ENCODE data around the gene KRTAP10-8.
"Not testable (repeated sequence)": the region's sequence is repeated elsewhere in the genome, so short reads cannot be mapped to it uniquely, and the experiment has no call there.

KRTAP10-8 gene

GRCh38 chr21:44578371-44579055 lies 33.4 kb upstream of the KRTAP10-8 start:
- Histone ChIP-seq H3K4me3 (ENCODE audit: low read length) (no peak overlapping the region), H3F3A (ENCODE audit: control insufficient read depth, insufficient read depth) (no peaks in the 10 kb centered on the region), H3K27ac (ENCODE audit: low read depth, low read length) (no peak overlapping the region), H3K9me2 (replicated peaks; ENCODE audit: control insufficient read depth, low read length) (no peaks in the 10 kb centered on the region), H4K20me1 (ENCODE audit: control insufficient read depth, insufficient read depth, low read depth, low read length) (no peaks in the 10 kb centered on the region), H3K27me3 (ENCODE audit: control insufficient read depth, low read length) (no peaks in the 10 kb centered on the region), H3K4me1 (ENCODE audit: control insufficient read depth, low read length) (no peaks in the 10 kb centered on the region), H3K9me3 (ENCODE audit: control insufficient read depth, insufficient read depth, low read length) (peaks cover 13% of the 10 kb centered on the region; the same call in 1 of the 2 replicates), H3K79me2 (ENCODE audit: control insufficient read depth, low read length) (no peaks in the 10 kb centered on the region), H3K36me3 (ENCODE audit: control insufficient read depth, low read length) (no peaks in the 10 kb centered on the region), H3K4me2 (ENCODE audit: low read length) (no peak overlapping the region)
- TF ChIP-seq EZH2phosphoT487 (IDR thresholded peaks at IDR 0.05; ENCODE audit: borderline replicate concordance, low read length): no peak
- no peak for TF ChIP-seq CTCF (IDR thresholded peaks at IDR 0.05; ENCODE audit: low read depth, low read length, poor library complexity, severe bottlenecking)

- no peaks in the 10 kb centered on the region for H3K36me3 ChIP-seq (ENCODE audit: control insufficient read depth, low read length)
- peaks cover 13% of the 10 kb centered on the region; the same call in 1 of the 2 replicates for H3K9me3 ChIP-seq (ENCODE audit: control insufficient read depth, insufficient read depth, low read length)
- H3K27ac ChIP-seq (ENCODE audit: low read depth, low read length): no peak overlapping the region
- TF ChIP-seq EZH2phosphoT487 (IDR thresholded peaks at IDR 0.05; ENCODE audit: borderline replicate concordance, low read length) (no peak), CTCF (IDR thresholded peaks at IDR 0.05; ENCODE audit: low read depth, low read length, poor library complexity, severe bottlenecking) (no peak)
- H3K4me1 ChIP-seq (ENCODE audit: control insufficient read depth, low read length): no peaks in the 10 kb centered on the region
- no peaks in the 10 kb centered on the region for H4K20me1 ChIP-seq (ENCODE audit: control insufficient read depth, insufficient read depth, low read depth, low read length)
- no peaks in the 10 kb centered on the region for H3K9me2 ChIP-seq (replicated peaks; ENCODE audit: control insufficient read depth, low read length)
- H3K79me2 ChIP-seq (ENCODE audit: control insufficient read depth, low read length): no peaks in the 10 kb centered on the region
- no peak overlapping the region for H3K4me3 ChIP-seq (ENCODE audit: low read length)
- no peaks in the 10 kb centered on the region for H3F3A ChIP-seq (ENCODE audit: control insufficient read depth, insufficient read depth)
- no peaks in the 10 kb centered on the region for H3K27me3 ChIP-seq (ENCODE audit: control insufficient read depth, low read length)
- H3K4me2 ChIP-seq (ENCODE audit: low read length): no peak overlapping the region
Observed at GRCh38 chr21:44579056-44579832, 32.6 kb upstream of the KRTAP10-8 start.

- Histone ChIP-seq H3K27me3 (ENCODE audit: control insufficient read depth, low read length) (no peaks in the 10 kb centered on the region), H3K79me2 (ENCODE audit: control insufficient read depth, low read length) (no peaks in the 10 kb centered on the region), H3F3A (ENCODE audit: control insufficient read depth, insufficient read depth) (no peaks in the 10 kb centered on the region), H3K4me1 (ENCODE audit: control insufficient read depth, low read length) (no peaks in the 10 kb centered on the region), H4K20me1 (ENCODE audit: control insufficient read depth, insufficient read depth, low read depth, low read length) (no peaks in the 10 kb centered on the region), H3K4me3 (ENCODE audit: low read length) (no peak overlapping the region), H3K9me3 (ENCODE audit: control insufficient read depth, insufficient read depth, low read length) (peaks cover 13% of the 10 kb centered on the region; the same call in 1 of the 2 replicates), H3K27ac (ENCODE audit: low read depth, low read length) (no peak overlapping the region), H3K9me2 (replicated peaks; ENCODE audit: control insufficient read depth, low read length) (no peaks in the 10 kb centered on the region), H3K4me2 (ENCODE audit: low read length) (no peak overlapping the region), H3K36me3 (ENCODE audit: control insufficient read depth, low read length) (no peaks in the 10 kb centered on the region)
- no peak for TF ChIP-seq EZH2phosphoT487 (IDR thresholded peaks at IDR 0.05; ENCODE audit: borderline replicate concordance, low read length)
- no peak for TF ChIP-seq CTCF (IDR thresholded peaks at IDR 0.05; ENCODE audit: low read depth, low read length, poor library complexity, severe bottlenecking)
Observed at GRCh38 chr21:44579833-44580144, 32.1 kb upstream of the KRTAP10-8 start.

GRCh38 chr21:44580231-44580821 lies 31.6 kb upstream of the KRTAP10-8 start, which contains the start of gene KRTAP10-5:
Gene KRTAP10-5 (minus strand): TSS chr21:44580604. CDS start chr21:44580578, 26 bp downstream.
- not testable (repeated sequence) for H3K4me3 ChIP-seq (ENCODE audit: low read length); H3K27ac ChIP-seq (ENCODE audit: low read depth, low read length); H3K4me1 ChIP-seq (ENCODE audit: control insufficient read depth, low read length); H3K36me3 ChIP-seq (ENCODE audit: control insufficient read depth, low read length); H3F3A ChIP-seq (ENCODE audit: control insufficient read depth, insufficient read depth); H4K20me1 ChIP-seq (ENCODE audit: control insufficient read depth, insufficient read depth, low read depth, low read length); H3K9me2 ChIP-seq (replicated peaks; ENCODE audit: control insufficient read depth, low read length); H3K79me2 ChIP-seq (ENCODE audit: control insufficient read depth, low read length); H3K27me3 ChIP-seq (ENCODE audit: control insufficient read depth, low read length); H3K4me2 ChIP-seq (ENCODE audit: low read length)
- peaks cover 13% of the 10 kb centered on the region; the same call in 1 of the 2 replicates for H3K9me3 ChIP-seq (ENCODE audit: control insufficient read depth, insufficient read depth, low read length)
